ENCODE results near the gene ADAM19.

Gene ADAM19

GRCh38 chr5:157598350-157598936 lies 22.9 kb upstream of the ADAM19 start:
- no peak for DNase-seq (ENCODE audit: low spot score)
- no peak for TF ChIP-seq CTCF (IDR thresholded peaks at IDR 0.05; ENCODE audit: extremely low read depth, insufficient read depth, missing control alignments)
- in situ Hi-C loops (cut with MboI; ENCODE audit: low pct_unique_long_range_greater_than_20kb, low sequenced_read_pairs, unreplicated experiment) = loop anchor here (10.0 kb wide), 1 partner anchor 94 kb away; no protein-coding TSS in a partner anchor

GRCh38 chr5:157597277-157597676 lies 21.7 kb upstream of the ADAM19 start:
- in situ Hi-C loops (cut with MboI; ENCODE audit: low pct_unique_long_range_greater_than_20kb, low sequenced_read_pairs, unreplicated experiment) = loop anchor here (10.0 kb wide), 1 partner anchor 92 kb away; no protein-coding TSS in a partner anchor
- DNase-seq (ENCODE audit: low spot score) = no peak

GRCh38 chr5:157596487-157596886 lies 20.9 kb upstream of the ADAM19 start:
- in situ Hi-C loops (cut with MboI; ENCODE audit: low pct_unique_long_range_greater_than_20kb, low sequenced_read_pairs, unreplicated experiment) = loop anchor here (10.0 kb wide), 1 partner anchor 92 kb away; no protein-coding TSS in a partner anchor
- no peak for TF ChIP-seq CTCF (IDR thresholded peaks at IDR 0.05; ENCODE audit: extremely low read depth, insufficient read depth, missing control alignments)
- DNase-seq (ENCODE audit: low spot score) = no peak

More at GRCh38 chr5:157597277-157597676, 21.7 kb upstream of the ADAM19 start:
- TF ChIP-seq CTCF (IDR thresholded peaks at IDR 0.05; ENCODE audit: extremely low read depth, insufficient read depth, missing control alignments) = no peak

- no peak for DNase-seq (ENCODE audit: low spot score)
- in situ Hi-C loops (cut with MboI; ENCODE audit: low pct_unique_long_range_greater_than_20kb, low sequenced_read_pairs, unreplicated experiment) = loop anchor here (10.0 kb wide), 1 partner anchor 90 kb away; no protein-coding TSS in a partner anchor
- TF ChIP-seq CTCF (IDR thresholded peaks at IDR 0.05; ENCODE audit: extremely low read depth, insufficient read depth, missing control alignments) = no peak
These were observed 19.3 kb upstream of the ADAM19 start for GRCh38 chr5:157594675-157595459.

- DNase-seq (ENCODE audit: low spot score) = no peak
- in situ Hi-C loops (cut with MboI; ENCODE audit: low pct_unique_long_range_greater_than_20kb, low sequenced_read_pairs, unreplicated experiment) = loop anchor here (10.0 kb wide), 1 partner anchor 89 kb away; no protein-coding TSS in a partner anchor
- TF ChIP-seq CTCF (IDR thresholded peaks at IDR 0.05; ENCODE audit: extremely low read depth, insufficient read depth, missing control alignments) = no peak
These were observed 18.7 kb upstream of the ADAM19 start for GRCh38 chr5:157594257-157594656.

- no peak for DNase-seq (ENCODE audit: low spot score)
- no peak for TF ChIP-seq CTCF (IDR thresholded peaks at IDR 0.05; ENCODE audit: extremely low read depth, insufficient read depth, missing control alignments)
- in situ Hi-C loops (cut with MboI; ENCODE audit: low pct_unique_long_range_greater_than_20kb, low sequenced_read_pairs, unreplicated experiment) = loop anchor here (10.0 kb wide), 1 partner anchor 88 kb away; no protein-coding TSS in a partner anchor
These were observed 17.6 kb upstream of the ADAM19 start for GRCh38 chr5:157593052-157593757.

Data from GM13977 (cell line).